SU-DHL-6 (cell line): ENCODE results near the gene ABHD2.

Experiments used
- H2AFZ ChIP-seq: fragments of 200-600 bp; sonication (generic); 2 replicates; pipeline ENCODE4 v1.6.1; 2014; ENCODE audit warnings: low read depth, mild to moderate bottlenecking, moderate library complexity, mixed read lengths, antibody characterized with exemption, low read length; ENCODE audit not compliant: severe bottlenecking
- H3F3A ChIP-seq: fragments of 200-600 bp; shearing (Covaris generic); 2 replicates; pipeline ENCODE4 v1.6.0; 2016; ENCODE audit warnings: antibody characterized with exemption, mild to moderate bottlenecking; ENCODE audit not compliant: insufficient read depth
- H3K27ac ChIP-seq: fragments of 200-600 bp; sonication (generic); 2 replicates; pipeline ENCODE4 v1.5.1; 2016; ENCODE audit warnings: low read depth, mild to moderate bottlenecking, low read length, moderate library complexity, mixed read lengths
- H3K27me3 ChIP-seq: fragments of 200-600 bp; sonication (generic), shearing (Covaris generic); 2 replicates; pipeline ENCODE4 v1.6.0; 2014; ENCODE audit warnings: mild to moderate bottlenecking, low read length
- H3K36me3 ChIP-seq: fragments of 200-600 bp; sonication (generic); 2 replicates; pipeline ENCODE4 v1.6.1; 2014; ENCODE audit warnings: mild to moderate bottlenecking, low read length, mixed read lengths
- H3K4me2 ChIP-seq: fragments of 300-600, 200-600 bp; shearing (Covaris generic), sonication (generic); 2 replicates; pipeline ENCODE4 v1.6.0; 2014; ENCODE audit warnings: low read length, low read depth, mild to moderate bottlenecking; ENCODE audit not compliant: poor library complexity, severe bottlenecking
- H3K4me3 ChIP-seq: fragments of 200-600 bp; sonication (generic); 2 replicates; pipeline ENCODE4 v1.5.1; 2014; ENCODE audit warnings: antibody characterized with exemption, low read length, mild to moderate bottlenecking, mixed read lengths; ENCODE audit not compliant: insufficient read depth, poor library complexity, severe bottlenecking
- H3K79me2 ChIP-seq: fragments of 200-600 bp; sonication (generic); 2 replicates; pipeline ENCODE4 v1.6.1; 2014; ENCODE audit warnings: mild to moderate bottlenecking, low read length, moderate library complexity; ENCODE audit not compliant: insufficient read depth
- H3K9ac ChIP-seq: fragments of 200-600 bp; sonication (generic); 2 replicates; pipeline ENCODE4 v1.7.0; 2014; ENCODE audit warnings: mild to moderate bottlenecking, low read length
- H3K9me2 ChIP-seq: fragments of 200-600 bp; sonication (generic); replicated peaks from 2 replicates; pipeline ENCODE4 v1.6.1; 2014; ENCODE audit warnings: low read length; ENCODE audit not compliant: insufficient read depth
- H3K9me3 ChIP-seq: fragments of 200-600 bp; sonication (generic); 2 replicates; pipeline ENCODE4 v1.6.1; 2014; ENCODE audit warnings: low read length, mixed read lengths; ENCODE audit not compliant: insufficient read depth
- H4K20me1 ChIP-seq: fragments of 200-600 bp; sonication (generic); 2 replicates; pipeline ENCODE4 v1.6.1; 2014; ENCODE audit warnings: low read depth, mild to moderate bottlenecking, antibody characterized with exemption, low read length, moderate library complexity, mixed read lengths
- CTCF ChIP-seq: fragments of 200-600 bp; sonication (generic); IDR thresholded peaks from one replicate; pipeline ENCODE4 v1.5.1; 2017; ENCODE audit warnings: antibody characterized with exemption, mild to moderate bottlenecking, low read length, moderate library complexity; ENCODE audit not compliant: insufficient read depth, poor library complexity, severe bottlenecking
- EZH2phosphoT487 ChIP-seq: fragments of 200-600 bp; sonication (generic), shearing (Covaris generic); conservative IDR thresholded peaks from 2 replicates; pipeline ENCODE4 v1.6.1; 2018; ENCODE audit warnings: mild to moderate bottlenecking, antibody characterized with exemption, low read length, moderate library complexity, mixed read lengths

ABHD2 gene

GRCh38 chr15:89129816-89130134 is 41.5 kb downstream of the ABHD2 start:
- H3K36me3 ChIP-seq: no peaks in the 10 kb centered on the region
- H3K27ac ChIP-seq: no peak overlapping the region
- no peaks in the 10 kb centered on the region for H3K9me3 ChIP-seq
- H2AFZ ChIP-seq: no peak overlapping the region
- H3K4me3 ChIP-seq: no peak overlapping the region
- no peaks in the 10 kb centered on the region for H3K27me3 ChIP-seq
- no peak overlapping the region for H3K4me2 ChIP-seq
- no peaks in the 10 kb centered on the region for H3F3A ChIP-seq
- H4K20me1 ChIP-seq: no peaks in the 10 kb centered on the region
- no peak overlapping the region for H3K9ac ChIP-seq
- no peaks in the 10 kb centered on the region for H3K79me2 ChIP-seq
- H3K9me2 ChIP-seq: no peaks in the 10 kb centered on the region
- TF ChIP-seq CTCF (no peak), EZH2phosphoT487 (no peak)

- no peaks in the 10 kb centered on the region for H3K36me3 ChIP-seq
- H4K20me1 ChIP-seq: no peaks in the 10 kb centered on the region
- H3K27ac ChIP-seq: no peak overlapping the region
- TF ChIP-seq CTCF: no peak
- no peak for TF ChIP-seq EZH2phosphoT487
- H3K79me2 ChIP-seq: no peaks in the 10 kb centered on the region
- no peaks in the 10 kb centered on the region for H3K9me2 ChIP-seq
- H3F3A ChIP-seq: no peaks in the 10 kb centered on the region
- H3K4me2 ChIP-seq: no peak overlapping the region
- no peaks in the 10 kb centered on the region for H3K9me3 ChIP-seq
- no peak overlapping the region for H3K4me3 ChIP-seq
- H3K27me3 ChIP-seq: no peaks in the 10 kb centered on the region
- no peak overlapping the region for H3K9ac ChIP-seq
- H2AFZ ChIP-seq: no peak overlapping the region
Measured at GRCh38 chr15:89130201-89130600, 41.9 kb downstream of the ABHD2 start.

GRCh38 chr15:89131731-89132130 is 43.5 kb downstream of the ABHD2 start:
- H3K4me3 ChIP-seq: no peak overlapping the region
- no peaks in the 10 kb centered on the region for H3K27me3 ChIP-seq
- no peak overlapping the region for H3K9ac ChIP-seq
- no peak overlapping the region for H3K27ac ChIP-seq
- H3K9me3 ChIP-seq: no peaks in the 10 kb centered on the region
- no peaks in the 10 kb centered on the region for H3F3A ChIP-seq
- H3K9me2 ChIP-seq: no peaks in the 10 kb centered on the region
- no peaks in the 10 kb centered on the region for H3K36me3 ChIP-seq
- no peak for TF ChIP-seq CTCF
- no peaks in the 10 kb centered on the region for H3K79me2 ChIP-seq
- no peak overlapping the region for H2AFZ ChIP-seq
- no peak overlapping the region for H3K4me2 ChIP-seq
- no peaks in the 10 kb centered on the region for H4K20me1 ChIP-seq
